OCI-LY3 (cell line): ENCODE measurements around the gene SPINDOC.

ENCODE experiments used
- EZH2phosphoT487 ChIP-seq: fragments of 200-600 bp; shearing (Covaris generic); IDR thresholded peaks from 2 replicates; pipeline ENCODE4 v1.6.1; 2018; ENCODE audit warnings: antibody characterized with exemption, mixed run types, low read depth
- TF ChIP-seq, protein P1 (sequence below): fragments of 200-600, 300-600 bp; sonication (generic); IDR thresholded peaks from 2 replicates; pipeline ENCODE4 v1.5.1; 2014; ENCODE audit warnings: antibody characterized with exemption, low read length, low read depth

DNA sequence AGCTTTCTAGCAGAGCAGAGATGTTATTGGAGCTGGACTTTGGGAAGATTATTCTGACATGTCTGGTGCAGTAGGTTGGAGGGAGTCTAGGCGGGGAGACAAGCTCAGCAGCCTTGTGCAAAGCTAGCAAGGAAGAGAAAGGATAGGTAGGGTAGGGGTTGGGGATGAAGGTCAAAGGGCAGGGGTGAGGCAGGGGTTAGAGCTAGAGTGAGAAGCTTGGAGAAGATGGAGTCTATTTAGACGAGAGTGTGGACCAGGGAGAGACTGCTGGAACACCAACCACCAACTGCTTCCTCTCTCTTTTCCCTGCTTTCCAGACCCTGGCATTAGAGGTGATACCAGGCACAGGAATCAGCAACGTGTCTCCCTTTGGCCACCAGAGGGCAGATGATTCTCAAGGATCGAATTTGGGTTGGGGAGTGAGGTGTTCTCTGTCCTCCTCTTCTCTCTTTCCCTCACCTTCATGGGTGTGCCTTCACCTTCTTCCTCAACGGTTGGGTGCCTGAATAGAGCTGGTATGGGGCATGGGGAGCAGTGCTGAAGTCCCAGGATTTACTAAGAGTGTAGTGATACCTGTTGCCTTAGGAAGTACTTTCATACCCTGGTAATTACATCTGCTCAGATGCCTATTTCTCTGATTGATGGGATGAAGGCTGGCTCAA lies 23.9 kb downstream of the SPINDOC start:
- no peak for TF ChIP-seq EZH2phosphoT487
- TF ChIP-seq, protein P1, sequence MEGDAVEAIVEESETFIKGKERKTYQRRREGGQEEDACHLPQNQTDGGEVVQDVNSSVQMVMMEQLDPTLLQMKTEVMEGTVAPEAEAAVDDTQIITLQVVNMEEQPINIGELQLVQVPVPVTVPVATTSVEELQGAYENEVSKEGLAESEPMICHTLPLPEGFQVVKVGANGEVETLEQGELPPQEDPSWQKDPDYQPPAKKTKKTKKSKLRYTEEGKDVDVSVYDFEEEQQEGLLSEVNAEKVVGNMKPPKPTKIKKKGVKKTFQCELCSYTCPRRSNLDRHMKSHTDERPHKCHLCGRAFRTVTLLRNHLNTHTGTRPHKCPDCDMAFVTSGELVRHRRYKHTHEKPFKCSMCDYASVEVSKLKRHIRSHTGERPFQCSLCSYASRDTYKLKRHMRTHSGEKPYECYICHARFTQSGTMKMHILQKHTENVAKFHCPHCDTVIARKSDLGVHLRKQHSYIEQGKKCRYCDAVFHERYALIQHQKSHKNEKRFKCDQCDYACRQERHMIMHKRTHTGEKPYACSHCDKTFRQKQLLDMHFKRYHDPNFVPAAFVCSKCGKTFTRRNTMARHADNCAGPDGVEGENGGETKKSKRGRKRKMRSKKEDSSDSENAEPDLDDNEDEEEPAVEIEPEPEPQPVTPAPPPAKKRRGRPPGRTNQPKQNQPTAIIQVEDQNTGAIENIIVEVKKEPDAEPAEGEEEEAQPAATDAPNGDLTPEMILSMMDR, result peak; percentile 94
